GM21529 (cell line): ENCODE results near the gene GSDME.

Source experiments
- ATAC-seq: cut with Tn5 transposase; IDR thresholded peaks from one replicate; pipeline ENCODE4 v1.9.1; 2021; ENCODE audit not compliant: unreplicated experiment

The GSDME gene

GRCh38 chr7:24706211-24707170 lies 50.8 kb downstream of the GSDME start:
- ATAC-seq = no peak

- ATAC-seq = no peak
Measured at GRCh38 chr7:24705461-24705954, 51.8 kb downstream of the GSDME start.

GRCh38 chr7:24704311-24704710 lies 53.0 kb downstream of the GSDME start:
- no peak for ATAC-seq

GRCh38 chr7:24703296-24703695 lies 54.0 kb downstream of the GSDME start:
- ATAC-seq = no peak

GRCh38 chr7:24702755-24703154 lies 54.5 kb downstream of the GSDME start:
- ATAC-seq = no peak

- ATAC-seq = no peak
Measured at GRCh38 chr7:24701261-24702235, 55.7 kb downstream of the GSDME start.

GRCh38 chr7:24700521-24701260 lies 56.6 kb downstream of the GSDME start:
- ATAC-seq = no peak

GRCh38 chr7:24698531-24699266 lies 58.6 kb downstream of the GSDME start:
- no peak for ATAC-seq

GRCh38 chr7:24697416-24697815 lies 59.8 kb downstream of the GSDME start:
- no peak for ATAC-seq

- no peak for ATAC-seq
Measured at GRCh38 chr7:24692592-24692991, 64.7 kb downstream of the GSDME start.

- no peak for ATAC-seq
Measured at GRCh38 chr7:24690251-24690650, 67.0 kb downstream of the GSDME start.

- ATAC-seq = no peak
Measured at GRCh38 chr7:24685708-24686107, 71.6 kb downstream of the GSDME start.

GRCh38 chr7:24670782-24671181 lies 86.5 kb downstream of the GSDME start:
- no peak for ATAC-seq

- ATAC-seq = no peak
Measured at GRCh38 chr7:24669971-24670591, 87.2 kb downstream of the GSDME start.

GRCh38 chr7:24668927-24669635 lies 88.2 kb downstream of the GSDME start:
- ATAC-seq = no peak

GRCh38 chr7:24665564-24666294 lies 91.5 kb downstream of the GSDME start:
- peak; percentile 70 for ATAC-seq

- ATAC-seq = no peak
Measured at GRCh38 chr7:24660546-24660945, 96.7 kb downstream of the GSDME start.

- ATAC-seq = peak; percentile 90
Measured at GRCh38 chr7:24659505-24659904, 97.8 kb downstream of the GSDME start.
